Memory B cell (primary cell): ENCODE data around the gene STRAP.
"Not testable (repeated sequence)": the region's sequence is repeated elsewhere in the genome, so short reads cannot be mapped to it uniquely, and the experiment has no call there.

Experiments used
- ATAC-seq: fragments of 150-1000 bp; cut with Tn5 transposase; 2 replicates; pipeline ENCODE4 v1.10.0; 2021; ENCODE audit warnings: low read depth, mild to moderate bottlenecking, moderate library complexity
- DNase-seq, 2 donors: peaks; one replicate each; pipeline ENCODE4 v3.0.0; 2022; ENCODE audit warnings: low spot score in 2 of 2
- H3K27ac Mint-ChIP-seq: one replicate; pipeline ENCODE4 v1.8.0; 2022; ENCODE audit warnings: mild to moderate bottlenecking, moderate library complexity, mixed read lengths
- H3K27me3 Mint-ChIP-seq: one replicate; pipeline ENCODE4 v1.8.0; 2022; ENCODE audit warnings: mixed read lengths
- H3K36me3 Mint-ChIP-seq: one replicate; pipeline ENCODE4 v1.8.0; 2022; ENCODE audit warnings: mild to moderate bottlenecking, mixed read lengths
- H3K4me1 Mint-ChIP-seq: one replicate; pipeline ENCODE4 v1.8.0; 2022; ENCODE audit warnings: mixed read lengths
- H3K4me3 Mint-ChIP-seq: one replicate; pipeline ENCODE4 v1.8.0; 2022; ENCODE audit warnings: mild to moderate bottlenecking, moderate library complexity, mixed read lengths
- H3K9me3 Mint-ChIP-seq: one replicate; pipeline ENCODE4 v1.8.0; 2022; ENCODE audit warnings: mixed read lengths

STRAP gene

DNA sequence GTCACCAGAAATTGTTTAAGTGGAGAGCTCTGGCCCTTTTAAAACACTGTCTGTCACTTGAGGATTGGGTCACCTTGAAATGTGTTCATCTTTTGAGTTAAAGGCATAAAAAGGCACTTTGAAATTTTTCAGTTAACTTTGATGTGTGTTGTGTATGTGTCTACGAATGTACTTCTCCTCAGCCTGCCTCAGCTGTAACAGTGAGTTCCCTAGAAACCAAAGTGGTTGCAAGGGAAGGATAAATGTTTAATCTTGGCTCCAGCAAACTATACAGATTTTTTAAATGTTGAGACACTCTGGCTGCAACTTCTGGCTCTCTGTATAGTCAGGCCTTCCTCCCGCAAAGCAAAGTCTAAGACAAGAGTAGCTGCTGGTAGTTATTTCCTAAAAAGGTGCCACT, 37.2 kb downstream of the STRAP start:
- Mint-ChIP-seq H3K4me3 (no peak overlapping the region), H3K27ac (no peak overlapping the region), H3K9me3 (no peaks in the 10 kb centered on the region), H3K36me3 (peaks cover 11% of the 10 kb centered on the region), H3K27me3 (no peaks in the 10 kb centered on the region), H3K4me1 (peaks cover 4% of the 10 kb centered on the region)
- DNase-seq (no peak), ATAC-seq (no peak)

DNA sequence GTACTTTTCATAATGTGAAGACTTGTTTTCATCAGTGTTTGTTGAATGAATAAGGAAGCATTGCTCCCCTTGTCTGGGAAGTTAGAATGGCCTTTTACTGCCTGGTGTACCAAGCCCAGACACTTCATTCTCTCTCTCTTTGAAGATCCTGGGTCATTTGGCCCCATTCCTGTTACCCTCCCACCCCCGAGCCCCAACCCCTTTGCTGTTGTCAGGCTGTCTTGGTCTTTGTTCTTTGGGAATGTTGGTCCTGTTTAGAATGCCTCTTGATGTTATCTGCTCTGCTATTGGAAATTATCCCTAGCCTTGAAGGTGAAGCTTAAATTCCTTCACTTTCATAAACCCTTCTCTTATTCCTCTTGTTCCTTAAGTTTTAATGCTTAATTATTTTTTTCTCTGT, 42.8 kb downstream of the STRAP start:
- Mint-ChIP-seq H3K27ac (no peak overlapping the region), H3K4me1 (peaks cover 2% of the 10 kb centered on the region), H3K27me3 (no peaks in the 10 kb centered on the region), H3K9me3 (no peaks in the 10 kb centered on the region), H3K4me3 (no peak overlapping the region), H3K36me3 (peaks cover 4% of the 10 kb centered on the region)
- DNase-seq, result no peak
- ATAC-seq, result no peak

- no peak overlapping the region for H3K4me3 Mint-ChIP-seq
- no peaks in the 10 kb centered on the region for H3K36me3 Mint-ChIP-seq
- peaks cover 1% of the 10 kb centered on the region for H3K9me3 Mint-ChIP-seq
- no peak for DNase-seq
- peaks cover 10% of the 10 kb centered on the region for H3K4me1 Mint-ChIP-seq
- no peaks in the 10 kb centered on the region for H3K27me3 Mint-ChIP-seq
- H3K27ac Mint-ChIP-seq, result no peak overlapping the region
- ATAC-seq, result no peak
These were observed 46.2 kb downstream of the STRAP start for GRCh38 chr12:15928346-15928745.

DNA sequence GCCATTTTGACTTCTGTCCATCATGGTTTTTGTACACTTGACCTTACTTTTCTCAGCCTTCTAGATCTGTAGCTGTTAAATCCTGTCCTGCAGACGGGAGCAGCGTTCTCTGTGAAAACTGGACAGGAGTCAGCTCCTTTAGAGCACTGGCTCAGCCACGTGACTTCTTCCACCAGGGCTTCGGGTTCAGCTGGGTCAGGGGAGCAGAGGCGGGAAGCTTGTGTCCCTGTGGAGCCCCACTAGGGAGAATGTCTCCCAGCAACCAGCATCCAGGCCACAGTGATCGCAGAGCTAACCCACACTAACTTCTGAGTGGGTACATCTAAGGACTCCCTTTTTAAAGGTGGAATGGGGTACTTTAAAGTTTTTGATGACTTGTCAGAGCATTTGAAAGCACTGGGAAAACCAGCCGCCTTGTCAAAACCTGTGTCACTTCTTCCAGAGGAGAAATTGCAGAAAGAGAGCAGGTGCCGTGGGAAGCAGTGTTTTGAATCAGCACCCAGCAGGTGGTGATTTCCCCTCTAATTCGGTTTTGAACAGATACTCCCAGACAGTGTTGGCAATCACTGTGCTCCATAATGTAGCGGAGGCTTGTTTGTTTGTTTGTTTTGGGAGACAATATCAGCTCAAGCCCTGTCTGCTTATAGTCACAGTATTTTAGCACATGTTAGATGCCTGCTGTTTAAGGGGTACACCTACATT, 46.8 kb downstream of the STRAP start:
- DNase-seq (no peak), ATAC-seq (no peak)
- peaks cover 1% of the 10 kb centered on the region for H3K9me3 Mint-ChIP-seq
- H3K4me3 Mint-ChIP-seq, result no peak overlapping the region
- no peaks in the 10 kb centered on the region for H3K36me3 Mint-ChIP-seq
- no peaks in the 10 kb centered on the region for H3K27me3 Mint-ChIP-seq
- H3K27ac Mint-ChIP-seq, result no peak overlapping the region
- peaks cover 10% of the 10 kb centered on the region for H3K4me1 Mint-ChIP-seq

DNA sequence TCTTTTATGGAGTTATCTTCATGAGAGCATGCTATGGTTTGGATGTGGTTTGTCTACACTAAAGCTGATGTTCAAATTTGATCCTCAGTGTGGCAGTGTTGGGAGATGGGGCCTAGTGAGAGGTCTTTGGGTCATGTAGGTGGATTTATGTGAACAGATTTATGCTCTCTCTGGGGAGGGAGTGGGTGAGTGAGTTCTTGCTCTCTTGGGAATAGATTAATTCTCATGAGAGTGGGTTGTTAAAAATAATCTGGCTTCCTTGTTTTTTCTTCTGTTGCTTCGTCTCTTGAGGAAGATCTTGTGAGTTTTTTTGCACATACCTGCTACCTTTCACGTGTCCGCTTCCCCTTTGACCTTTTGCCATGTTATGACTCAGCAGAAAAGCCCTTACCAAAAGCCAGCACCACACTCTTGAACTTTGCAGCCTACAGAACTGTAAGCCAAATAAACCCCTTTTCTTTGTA, 49.4 kb downstream of the STRAP start:
- DNase-seq (peak; percentile 15 to 49), ATAC-seq (peak; percentile 96)
- Mint-ChIP-seq H3K9me3 (peaks cover 1% of the 10 kb centered on the region), H3K4me3 (peak overlapping the region; percentile 12), H3K27me3 (no peaks in the 10 kb centered on the region), H3K4me1 (peaks cover 11% of the 10 kb centered on the region), H3K36me3 (no peaks in the 10 kb centered on the region), H3K27ac (peak overlapping the region; percentile 39)

- Mint-ChIP-seq H3K36me3 (no peaks in the 10 kb centered on the region), H3K27ac (no peak overlapping the region), H3K27me3 (no peaks in the 10 kb centered on the region), H3K9me3 (peaks cover 1% of the 10 kb centered on the region), H3K4me3 (no peak overlapping the region), H3K4me1 (peaks cover 15% of the 10 kb centered on the region)
- no peak for ATAC-seq
- no peak for DNase-seq
These were observed 50.1 kb downstream of the STRAP start for GRCh38 chr12:15932327-15932726.

- peaks cover 1% of the 10 kb centered on the region for H3K9me3 Mint-ChIP-seq
- no peak overlapping the region for H3K27ac Mint-ChIP-seq
These were observed 50.8 kb downstream of the STRAP start for GRCh38 chr12:15932971-15933370.

DNA sequence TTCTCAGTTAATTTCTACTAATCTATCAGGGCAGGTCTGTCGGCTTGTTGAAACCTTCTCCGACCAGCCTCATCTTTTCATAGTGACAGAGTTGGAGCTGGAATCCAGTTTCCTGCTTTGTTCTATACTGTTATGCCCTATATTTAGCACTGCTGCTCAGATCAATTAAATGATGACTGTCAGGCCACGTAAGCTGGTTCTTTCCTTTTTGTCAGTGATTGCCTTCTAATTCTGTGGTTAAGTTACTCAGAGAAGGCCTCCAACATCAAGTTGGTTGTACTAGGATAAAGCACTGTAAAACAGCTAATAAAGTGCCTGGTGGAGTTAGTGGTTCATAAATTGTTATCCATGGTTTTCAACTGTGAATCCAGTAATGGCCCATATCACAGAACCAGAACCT, 51.6 kb downstream of the STRAP start:
- Mint-ChIP-seq H3K4me1 (peaks cover 22% of the 10 kb centered on the region), H3K4me3 (no peak overlapping the region), H3K27me3 (no peaks in the 10 kb centered on the region), H3K9me3 (peaks cover 2% of the 10 kb centered on the region), H3K36me3 (peaks cover under 1% of the 10 kb centered on the region), H3K27ac (no peak overlapping the region)
- DNase-seq (no peak), ATAC-seq (no peak)

More at GRCh38 chr12:15932971-15933370, 50.8 kb downstream of the STRAP start:
- H3K27me3 Mint-ChIP-seq, result no peaks in the 10 kb centered on the region
- no peak overlapping the region for H3K4me3 Mint-ChIP-seq
- ATAC-seq (no peak), DNase-seq (no peak)
- peaks cover 22% of the 10 kb centered on the region for H3K4me1 Mint-ChIP-seq
- no peaks in the 10 kb centered on the region for H3K36me3 Mint-ChIP-seq

DNA sequence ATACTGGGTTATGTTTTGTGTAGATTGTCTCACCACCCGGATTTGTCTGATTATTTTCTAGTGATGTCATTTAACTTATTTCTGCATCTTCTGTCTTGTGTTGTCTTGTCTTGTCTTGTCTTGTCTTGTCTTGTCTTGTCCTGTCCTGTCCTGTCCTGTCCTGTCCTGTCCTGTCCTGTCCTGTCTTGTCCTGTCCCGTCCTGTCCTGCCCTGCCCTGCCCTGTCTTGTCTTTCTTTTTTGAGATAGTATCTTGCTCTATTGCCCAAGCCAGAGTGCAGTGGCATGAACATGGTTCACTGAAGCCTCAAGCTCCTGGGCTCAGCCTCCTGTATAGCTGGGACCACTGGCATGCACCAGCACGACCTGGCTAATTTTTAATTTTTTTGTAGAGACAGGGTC, 54.6 kb downstream of the STRAP start:
- no peaks in the 10 kb centered on the region for H3K27me3 Mint-ChIP-seq
- DNase-seq, result no peak
- no peak overlapping the region for H3K4me3 Mint-ChIP-seq
- no peak overlapping the region for H3K27ac Mint-ChIP-seq
- no peak for ATAC-seq
- H3K36me3 Mint-ChIP-seq, result peaks cover 12% of the 10 kb centered on the region
- H3K4me1 Mint-ChIP-seq, result peaks cover 21% of the 10 kb centered on the region
- H3K9me3 Mint-ChIP-seq, result peaks cover 7% of the 10 kb centered on the region

GRCh38 chr12:15937902-15938301, 55.7 kb downstream of the STRAP start:
- DNase-seq (no peak), ATAC-seq (no peak)
- Mint-ChIP-seq H3K4me1 (peaks cover 20% of the 10 kb centered on the region), H3K9me3 (peaks cover 6% of the 10 kb centered on the region), H3K27me3 (no peaks in the 10 kb centered on the region), H3K36me3 (peaks cover 17% of the 10 kb centered on the region), H3K4me3 (no peak overlapping the region), H3K27ac (no peak overlapping the region)

GRCh38 chr12:15939111-15939510, 56.9 kb downstream of the STRAP start:
- Mint-ChIP-seq H3K4me3 (no peak overlapping the region), H3K27ac (no peak overlapping the region), H3K27me3 (no peaks in the 10 kb centered on the region), H3K36me3 (peaks cover 20% of the 10 kb centered on the region), H3K4me1 (peaks cover 22% of the 10 kb centered on the region), H3K9me3 (peaks cover 6% of the 10 kb centered on the region)
- ATAC-seq, result no peak
- no peak for DNase-seq

DNA sequence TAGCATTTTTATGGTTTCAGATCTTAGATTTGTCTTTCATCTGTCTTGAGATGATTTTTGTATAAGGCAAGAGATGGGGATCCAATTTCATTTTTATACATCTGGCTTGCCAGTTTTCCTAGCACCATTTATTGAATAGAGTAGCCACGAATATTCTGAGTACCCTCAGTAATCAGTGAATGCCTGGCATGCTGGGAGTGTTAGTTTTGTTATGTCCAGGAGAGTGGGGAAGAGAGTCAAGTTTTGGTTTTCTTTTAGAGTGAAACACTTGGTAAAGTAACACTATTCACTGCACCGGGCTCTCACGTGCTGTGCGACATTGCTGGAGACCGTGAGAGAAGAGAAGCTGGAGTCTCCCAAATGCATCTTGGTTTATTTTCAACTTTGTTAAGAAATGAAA, 60.3 kb downstream of the STRAP start:
- H3K27me3 Mint-ChIP-seq, result no peaks in the 10 kb centered on the region
- DNase-seq, result no peak
- no peak for ATAC-seq
- peaks cover 27% of the 10 kb centered on the region for H3K4me1 Mint-ChIP-seq
- peaks cover 24% of the 10 kb centered on the region for H3K36me3 Mint-ChIP-seq
- H3K4me3 Mint-ChIP-seq, result no peak overlapping the region
- H3K9me3 Mint-ChIP-seq, result peaks cover 6% of the 10 kb centered on the region
- H3K27ac Mint-ChIP-seq, result no peak overlapping the region

- ATAC-seq, H3K27ac Mint-ChIP-seq, DNase-seq, H3K27me3 Mint-ChIP-seq, H3K4me3 Mint-ChIP-seq, H3K9me3 Mint-ChIP-seq: not testable (repeated sequence)
- peaks cover 27% of the 10 kb centered on the region for H3K36me3 Mint-ChIP-seq
- H3K4me1 Mint-ChIP-seq, result peaks cover 24% of the 10 kb centered on the region
These were observed 61.3 kb downstream of the STRAP start for GRCh38 chr12:15943519-15943918.

- ATAC-seq, H3K27ac Mint-ChIP-seq, DNase-seq, H3K9me3 Mint-ChIP-seq, H3K4me3 Mint-ChIP-seq, H3K27me3 Mint-ChIP-seq: not testable (repeated sequence)
- Mint-ChIP-seq H3K4me1 (peaks cover 20% of the 10 kb centered on the region), H3K36me3 (peaks cover 15% of the 10 kb centered on the region)
These were observed 66.3 kb downstream of the STRAP start for GRCh38 chr12:15948461-15948860.
